GM19240 (cell line): ENCODE data around the gene C3orf18.
A peak's percentile ranks its signal among the peaks of the same experiment; 100 is the strongest.
"Not testable (repeated sequence)": the region's sequence is repeated elsewhere in the genome, so short reads cannot be mapped to it uniquely, and the experiment has no call there.

Experiments used
- DNase-seq: peaks from one replicate; pipeline ENCODE4 v3.0.0; 2011; ENCODE audit warnings: low spot score; ENCODE audit not compliant: insufficient read length

C3orf18 gene

GRCh38 chr3:50523279-50523811 lies 44.2 kb downstream of the C3orf18 start:
- DNase-seq = no peak

- no peak for DNase-seq
Measured at GRCh38 chr3:50521572-50521971, 46.0 kb downstream of the C3orf18 start.

GRCh38 chr3:50520849-50521248 lies 46.7 kb downstream of the C3orf18 start:
- no peak for DNase-seq

GRCh38 chr3:50519471-50520089 lies 48.0 kb downstream of the C3orf18 start:
- DNase-seq = peak; percentile 75

GRCh38 chr3:50518436-50518835 lies 49.1 kb downstream of the C3orf18 start:
- no peak for DNase-seq

GRCh38 chr3:50517721-50518206 lies 49.8 kb downstream of the C3orf18 start:
- no peak for DNase-seq

GRCh38 chr3:50516440-50516871 lies 51.1 kb downstream of the C3orf18 start:
- DNase-seq = no peak

- DNase-seq = no peak
Measured at GRCh38 chr3:50515565-50516439, 51.7 kb downstream of the C3orf18 start.

- not testable (repeated sequence) for DNase-seq
Measured at GRCh38 chr3:50512908-50513307, 54.6 kb downstream of the C3orf18 start.

- no peak for DNase-seq
Measured at GRCh38 chr3:50512131-50512530, 55.4 kb downstream of the C3orf18 start.

- DNase-seq = no peak
Measured at GRCh38 chr3:50510325-50510724, 57.2 kb downstream of the C3orf18 start.

GRCh38 chr3:50509715-50510114 lies 57.8 kb downstream of the C3orf18 start:
- no peak for DNase-seq

GRCh38 chr3:50508821-50509220 lies 58.7 kb downstream of the C3orf18 start:
- DNase-seq = no peak
